Liver (tissue), 9 donors: Measurements from ENCODE around the gene CDRT4. TPM values are rescaled to one million over a fixed set of nuclear protein-coding genes. Genes with fewer than 3 reads are reported as not detected.

Source experiments
- DNase-seq: peaks from one replicate; pipeline ENCODE4 v3.0.0-alpha.2; 2017; ENCODE audit warnings: low spot score
- H3K27ac ChIP-seq, 2 donors: one replicate each; pipeline ENCODE4 v1.7.0; 2013; ENCODE audit warnings: inconsistent platforms in 2 of 2, low read length in 2 of 2, control low read depth in 1 of 2, low read depth in 1 of 2, mild to moderate bottlenecking in 1 of 2
- H3K27me3 ChIP-seq, 4 donors: one replicate each; pipeline versions ENCODE4 v1.6.1 to v1.7.0; 2013; ENCODE audit warnings: low read length in 3 of 4, inconsistent platforms in 1 of 4, mild to moderate bottlenecking in 1 of 4, moderate library complexity in 1 of 4; ENCODE audit not compliant: control insufficient read depth in 4 of 4, insufficient read depth in 4 of 4
- H3K36me3 ChIP-seq, 4 donors: one replicate each; pipeline versions ENCODE4 v1.6.1 to v1.7.0; 2013; ENCODE audit warnings: low read length in 3 of 4, mild to moderate bottlenecking in 3 of 4, low read depth in 1 of 4, moderate library complexity in 1 of 4; ENCODE audit not compliant: control insufficient read depth in 4 of 4, insufficient read depth in 3 of 4
- H3K4me1 ChIP-seq, 4 donors: one replicate each; pipeline versions ENCODE4 v1.6.1 to v1.7.0; 2013; ENCODE audit warnings: low read length in 3 of 4, mild to moderate bottlenecking in 3 of 4, moderate library complexity in 1 of 4; ENCODE audit not compliant: control insufficient read depth in 4 of 4, insufficient read depth in 4 of 4
- H3K4me3 ChIP-seq, 3 donors: one replicate each; pipeline versions ENCODE4 v1.6.1 to v1.7.0; 2013; ENCODE audit warnings: low read length in 3 of 3, control low read depth in 1 of 3, low read depth in 1 of 3, mild to moderate bottlenecking in 1 of 3
- H3K9ac ChIP-seq, 2 donors: one replicate each; pipeline ENCODE4 v1.7.0; 2013; ENCODE audit warnings: low read length in 2 of 2, mild to moderate bottlenecking in 2 of 2, moderate library complexity in 2 of 2, control low read depth in 1 of 2, low read depth in 1 of 2
- H3K9me3 ChIP-seq, 4 donors: one replicate each; pipeline versions ENCODE4 v1.6.1 to v1.7.0; 2013; ENCODE audit warnings: low read length in 3 of 4; ENCODE audit not compliant: control insufficient read depth in 4 of 4
- ATF3 ChIP-seq: IDR thresholded peaks from 2 replicates; pipeline ENCODE4 v1.6.1; 2016; ENCODE audit warnings: antibody characterized with exemption
- CTCF ChIP-seq: fragments of 150-350 bp; IDR thresholded peaks from 2 replicates; pipeline ENCODE4 v1.5.1; 2017; ENCODE audit warnings: improper control_type of control experiment, low read depth, low read length; ENCODE audit not compliant: missing input control
- EGR1 ChIP-seq, 2 donors: IDR thresholded peaks; 2 replicates each; pipeline ENCODE4 v1.6.1; 2016 to 2018; ENCODE audit warnings: antibody characterized with exemption in 2 of 2, low read depth in 2 of 2
- FOXA1 ChIP-seq: IDR thresholded peaks from 2 replicates; pipeline ENCODE4 v1.6.1; 2016; ENCODE audit warnings: antibody characterized with exemption
- FOXA2 ChIP-seq: IDR thresholded peaks from 2 replicates; pipeline ENCODE4 v1.6.1; 2016; ENCODE audit warnings: antibody characterized with exemption
- GABPA ChIP-seq, 2 donors: IDR thresholded peaks in 1 of 2; conservative IDR thresholded peaks in 1 of 2; 2 replicates each; pipeline ENCODE4 v1.6.1; 2016; ENCODE audit warnings: antibody characterized with exemption in 2 of 2, mild to moderate bottlenecking in 1 of 2, moderate library complexity in 1 of 2
- HNF4A ChIP-seq, 2 donors: conservative IDR thresholded peaks; 2 replicates each; pipeline ENCODE4 v1.6.1; 2016; ENCODE audit warnings: antibody characterized with exemption in 2 of 2, mild to moderate bottlenecking in 2 of 2
- HNF4G ChIP-seq: IDR thresholded peaks from 2 replicates; pipeline ENCODE4 v1.6.1; 2016; ENCODE audit warnings: antibody characterized with exemption
- MAX ChIP-seq: IDR thresholded peaks from 2 replicates; pipeline ENCODE4 v1.6.1; 2016; ENCODE audit warnings: antibody characterized with exemption
- NR2F2 ChIP-seq: IDR thresholded peaks from 2 replicates; pipeline ENCODE4 v1.6.1; 2016; ENCODE audit warnings: antibody characterized with exemption
- RAD21 ChIP-seq, 2 donors: IDR thresholded peaks; 2 replicates each; pipeline ENCODE4 v1.6.1; 2016; ENCODE audit warnings: antibody characterized with exemption in 2 of 2, mild to moderate bottlenecking in 2 of 2
- REST ChIP-seq: IDR thresholded peaks from 2 replicates; pipeline ENCODE4 v1.6.1; 2016; ENCODE audit warnings: antibody characterized with exemption, mild to moderate bottlenecking
- RXRA ChIP-seq, 2 donors: IDR thresholded peaks; 2 replicates each; pipeline ENCODE4 v1.6.1; 2017 to 2018; ENCODE audit warnings: antibody characterized with exemption in 2 of 2, mild to moderate bottlenecking in 1 of 2
- SP1 ChIP-seq: IDR thresholded peaks from 2 replicates; pipeline ENCODE4 v1.6.1; 2018; ENCODE audit warnings: antibody characterized with exemption, mild to moderate bottlenecking
- TAF1 ChIP-seq: conservative IDR thresholded peaks from 2 replicates; pipeline ENCODE4 v1.6.1; 2016; ENCODE audit warnings: antibody characterized with exemption, mild to moderate bottlenecking
- YY1 ChIP-seq: IDR thresholded peaks from 2 replicates; pipeline ENCODE4 v1.6.1; 2016; ENCODE audit warnings: antibody characterized with exemption, mild to moderate bottlenecking
- ZBTB33 ChIP-seq: IDR thresholded peaks from 2 replicates; pipeline ENCODE4 v1.6.1; 2016; ENCODE audit warnings: antibody characterized with exemption
- WGBS: extraction: QIAGEN DNeasy Blood & Tissue Kit; methylation state at CpG from one replicate; pipeline ENCODE4 v1.1.7; 2013; 5-methylcytosine and 5-hydroxymethylcytosine counted together
- polyA plus RNA-seq, 2 donors: library from polyadenylated mRNA; stranded (reverse) in 1 of 2; unstranded in 1 of 2; fragments of 200-250 nt in 1 of 2; fragments of >200 nt in 1 of 2; fragmentation: Nextera tagmentation in 1 of 2; extraction: Ambion mirVana in 1 of 2; gene quantifications; one replicate each; pipeline versions ENCODE4 v1.2.1 to v1.2.3, GENCODE V29; 2013 to 2015
- total RNA-seq, 2 donors: library from RNA; depleted of rRNA; stranded (reverse); fragments of >200 nt; gene quantifications; one replicate each; pipeline ENCODE4 v1.2.3, GENCODE V29; 2014
- donor health status: healthy.
- donor health status: healthy.
- donor health status: healthy.
- donor health status: healthy.
- donor health status: healthy.

CDRT4 gene
- total and polyA plus RNA-seq, 4 donors = 0.43 to 3.3 (median 1.8) TPM; not detected in 1

GRCh38 chr17:15395091-15395490 is 72.3 kb downstream of the CDRT4 start:
- Histone ChIP-seq H3K27ac (no peak overlapping the region), H3K27me3 (no peaks in the 10 kb centered on the region), H3K9ac (no peak overlapping the region), H3K9me3 (no peaks in the 10 kb centered on the region), H3K36me3 (no peaks in the 10 kb centered on the region), H3K4me1 (no peaks in the 10 kb centered on the region), H3K4me3 (no peak overlapping the region)
- TF ChIP-seq RXRA (IDR thresholded peaks at IDR 0.05) (no peak), REST (no peak), HNF4G (no peak), ATF3 (no peak), TAF1 (no peak), NR2F2 (no peak), RAD21 (IDR thresholded peaks at IDR 0.05) (no peak), ZBTB33 (no peak), CTCF (no peak), FOXA1 (no peak), MAX (no peak)
- 59% methylated on average over 4 of the region's 4 CpGs for WGBS
- no peak for DNase-seq

- H3K27me3 ChIP-seq = no peaks in the 10 kb centered on the region
- H3K4me3 ChIP-seq = no peak overlapping the region
- TF ChIP-seq HNF4G = no peak
- TF ChIP-seq REST = no peak
- no peak for TF ChIP-seq HNF4A (conservative IDR thresholded peaks at IDR 0.05)
- TF ChIP-seq SP1 = no peak
- TF ChIP-seq ZBTB33 = no peak
- TF ChIP-seq FOXA1 = no peak
- no peak for TF ChIP-seq GABPA (IDR thresholded peaks at IDR 0.05 in 1 of 2, conservative IDR thresholded peaks at IDR 0.05 in 1 of 2)
- TF ChIP-seq NR2F2 = no peak
- no peak for TF ChIP-seq EGR1 (IDR thresholded peaks at IDR 0.05; ENCODE audit: low read depth in 2 of 2)
- no peak for TF ChIP-seq RXRA (IDR thresholded peaks at IDR 0.05)
- TF ChIP-seq TAF1 = no peak
- no peak for TF ChIP-seq FOXA2
- no peak for TF ChIP-seq YY1
- TF ChIP-seq ATF3 = no peak
- DNase-seq = no peak
- peaks cover 0 to 2% (median 0%) of the 10 kb centered on the region in 4 donors for H3K9me3 ChIP-seq
- no peak overlapping the region for H3K27ac ChIP-seq
- 85% methylated on average over 7 of the region's 7 CpGs for WGBS
- H3K4me1 ChIP-seq = no peaks in the 10 kb centered on the region
- no peak overlapping the region for H3K9ac ChIP-seq
- H3K36me3 ChIP-seq = no peaks in the 10 kb centered on the region
Observed at GRCh38 chr17:15393414-15393813, 74.0 kb downstream of the CDRT4 start.
